Activated CD8-positive, alpha-beta T cell treated with anti-CD3 and anti-CD28 coated beads, Interleukin-2, amount 10 ng/mL, durations not matched to agents 7 days and 5 days (primary cell): Measurements from ENCODE around the gene FAM76A. TPM values are rescaled to one million over a fixed set of nuclear protein-coding genes. Genes with fewer than 3 reads are reported as not detected.
A peak's percentile ranks its signal among the peaks of the same experiment; 100 is the strongest.
"Not testable (repeated sequence)": the region's sequence is repeated elsewhere in the genome, so short reads cannot be mapped to it uniquely, and the experiment has no call there.

Experiments used
- ATAC-seq: fragments of 150-1000 bp; cut with Tn5 transposase; one replicate; pipeline ENCODE4 v1.10.0; 2021; ENCODE audit warnings: moderate library complexity
- CTCF ChIA-PET: fragments of 350-600 bp; sonication (Branson Sonifier 250); formaldehyde crosslinking; loops from one replicate; lab custom pipeline; 2021; ENCODE audit warnings: antibody characterized with exemption; lab: Charles Lee
- POLR2A ChIA-PET: fragments of 350-600 bp; sonication (Branson Sonifier 250); formaldehyde crosslinking; loops from one replicate; lab custom pipeline; 2021; ENCODE audit warnings: antibody characterized with exemption; lab: Charles Lee
- DNase-seq: peaks from one replicate; pipeline ENCODE4 v3.0.0-alpha.2; 2020
- H3K27ac Mint-ChIP-seq: one replicate; pipeline ENCODE4 v1.8.0; 2021; ENCODE audit warnings: mild to moderate bottlenecking, mixed read lengths
- H3K27me3 Mint-ChIP-seq: one replicate; pipeline ENCODE4 v1.8.0; 2021; ENCODE audit warnings: low read depth, mixed read lengths
- H3K36me3 Mint-ChIP-seq: one replicate; pipeline ENCODE4 v1.8.0; 2021; ENCODE audit warnings: low read depth, mixed read lengths
- H3K4me1 Mint-ChIP-seq: one replicate; pipeline ENCODE4 v1.8.0; 2021; ENCODE audit warnings: low read depth, mixed read lengths
- H3K4me3 Mint-ChIP-seq: one replicate; pipeline ENCODE4 v1.8.0; 2021; ENCODE audit warnings: mild to moderate bottlenecking, mixed read lengths
- H3K9me3 Mint-ChIP-seq: one replicate; pipeline ENCODE4 v1.8.0; 2022; ENCODE audit warnings: mixed read lengths; ENCODE audit not compliant: insufficient read depth
- total RNA-seq, 2 experiments: library from RNA; stranded (reverse); gene quantifications; one replicate each; pipeline ENCODE4 v1.2.3, GENCODE V29; 2021

FAM76A gene
- 10 to 100 TPM; 14.6 to 17.5 TPM for total RNA-seq

- ChIA-PET POLR2A (interaction anchor here (0.8 to 1.6 kb wide), 7 partner anchors 20 to 589 kb away, joined by 3 to 27 read pairs (median 3); partner anchors contain the start of genes ATP5IF1, PPP1R8 and STX12), CTCF (interaction anchor here (0.5 to 2.9 kb wide), 22 partner anchors 9 to 1728 kb away, joined by 3 to 37 read pairs (median 4); partner anchors contain the start of genes IFI6, PAFAH2, PPP1R8 and STX12)
- Mint-ChIP-seq H3K36me3 (peaks cover 16% of the 10 kb centered on the region), H3K27me3 (no peaks in the 10 kb centered on the region), H3K9me3 (no peaks in the 10 kb centered on the region), H3K4me3 (peak within 1 kb of the TSS; percentile 86), H3K27ac (peak within 1 kb of the TSS; percentile 93), H3K4me1 (peaks cover 21% of the 10 kb centered on the region)
- ATAC-seq (peak; percentile 94), DNase-seq (peak; percentile 100)
These were observed at the start of gene FAM76A for GRCh38 chr1:27725374-27726172. FAM76A (plus strand) TSS chr1:27725961; CDS start chr1:27726081, 120 bp downstream.

- H3K4me3 Mint-ChIP-seq: no peak overlapping the region
- H3K4me1 Mint-ChIP-seq: peaks cover 14% of the 10 kb centered on the region
- no peak for ATAC-seq
- DNase-seq: no peak
- H3K9me3 Mint-ChIP-seq: peaks cover 13% of the 10 kb centered on the region
- peaks cover 2% of the 10 kb centered on the region for H3K36me3 Mint-ChIP-seq
- H3K27me3 Mint-ChIP-seq: peaks cover 2% of the 10 kb centered on the region
- ChIA-PET POLR2A (no interaction called here), CTCF (no interaction called here)
- no peak overlapping the region for H3K27ac Mint-ChIP-seq
These were observed 49.4 kb upstream of the FAM76A start for GRCh38 chr1:27676410-27676809.

- peaks cover 5% of the 10 kb centered on the region for H3K36me3 Mint-ChIP-seq
- CTCF ChIA-PET: interaction anchor here (0.9 to 1.4 kb wide), 4 partner anchors 9 to 133 kb away, joined by 3 to 6 read pairs (median 3); no protein-coding TSS in a partner anchor
- no peak overlapping the region for H3K27ac Mint-ChIP-seq
- ATAC-seq: no peak
- DNase-seq: no peak
- H3K9me3 Mint-ChIP-seq: peaks cover 27% of the 10 kb centered on the region
- POLR2A ChIA-PET: no interaction called here
- no peak overlapping the region for H3K4me3 Mint-ChIP-seq
- peaks cover 2% of the 10 kb centered on the region for H3K27me3 Mint-ChIP-seq
- H3K4me1 Mint-ChIP-seq: no peaks in the 10 kb centered on the region
These were observed 47.0 kb upstream of the FAM76A start for GRCh38 chr1:27678747-27679146.

GRCh38 chr1:27680225-27680791 is 45.5 kb upstream of the FAM76A start:
- ATAC-seq, H3K27ac Mint-ChIP-seq, CTCF ChIA-PET, DNase-seq, H3K4me3 Mint-ChIP-seq, H3K27me3 Mint-ChIP-seq, H3K36me3 Mint-ChIP-seq, H3K4me1 Mint-ChIP-seq: not testable (repeated sequence)
- POLR2A ChIA-PET: interaction anchor here (0.5 kb wide), 1 partner anchor 540 kb away, joined by 3 read pairs; no protein-coding TSS in a partner anchor
- peaks cover 27% of the 10 kb centered on the region for H3K9me3 Mint-ChIP-seq

GRCh38 chr1:27681580-27681979 is 44.2 kb upstream of the FAM76A start:
- H3K4me1 Mint-ChIP-seq, POLR2A ChIA-PET, DNase-seq, H3K27me3 Mint-ChIP-seq, H3K36me3 Mint-ChIP-seq, H3K27ac Mint-ChIP-seq, H3K4me3 Mint-ChIP-seq, ATAC-seq, CTCF ChIA-PET: not testable (repeated sequence)
- H3K9me3 Mint-ChIP-seq: peaks cover 27% of the 10 kb centered on the region

- DNase-seq (no peak), ATAC-seq (no peak)
- Mint-ChIP-seq H3K4me1 (no peaks in the 10 kb centered on the region), H3K27me3 (peaks cover 7% of the 10 kb centered on the region), H3K36me3 (peaks cover 5% of the 10 kb centered on the region), H3K9me3 (peaks cover 27% of the 10 kb centered on the region), H3K4me3 (no peak overlapping the region), H3K27ac (no peak overlapping the region)
- CTCF ChIA-PET: interaction anchor here (2.4 kb wide), 1 partner anchor 13 kb away, joined by 9 read pairs; no protein-coding TSS in a partner anchor
- POLR2A ChIA-PET: no interaction called here
These were observed 43.3 kb upstream of the FAM76A start for GRCh38 chr1:27682351-27682944.

GRCh38 chr1:27684176-27684575 is 41.6 kb upstream of the FAM76A start:
- H3K9me3 Mint-ChIP-seq: peaks cover 23% of the 10 kb centered on the region

GRCh38 chr1:27686223-27686990 is 39.4 kb upstream of the FAM76A start:
- POLR2A ChIA-PET: interaction anchor here (1.0 kb wide), 1 partner anchor 39 kb away, joined by 3 read pairs; no protein-coding TSS in a partner anchor
- Mint-ChIP-seq H3K4me1 (peaks cover 7% of the 10 kb centered on the region), H3K27ac (no peak overlapping the region), H3K27me3 (peaks cover 10% of the 10 kb centered on the region), H3K4me3 (no peak overlapping the region), H3K36me3 (peaks cover 6% of the 10 kb centered on the region), H3K9me3 (peaks cover 13% of the 10 kb centered on the region)
- no peak for ATAC-seq
- no peak for DNase-seq
- CTCF ChIA-PET: interaction anchor here (1.1 to 2.0 kb wide), 2 partner anchors 17 to 33 kb away, joined by 3 to 5 read pairs; no protein-coding TSS in a partner anchor

More at GRCh38 chr1:27684176-27684575, 41.6 kb upstream of the FAM76A start:
- ChIA-PET CTCF (interaction anchor here (2.4 kb wide), 1 partner anchor 15 kb away, joined by 9 read pairs; no protein-coding TSS in a partner anchor), POLR2A (no interaction called here)
- Mint-ChIP-seq H3K27me3 (peaks cover 6% of the 10 kb centered on the region), H3K4me3 (no peak overlapping the region), H3K4me1 (no peaks in the 10 kb centered on the region), H3K36me3 (peaks cover 5% of the 10 kb centered on the region), H3K27ac (no peak overlapping the region)
- ATAC-seq (no peak), DNase-seq (no peak)

GRCh38 chr1:27687906-27688305 is 37.9 kb upstream of the FAM76A start:
- H3K4me1 Mint-ChIP-seq: peaks cover 7% of the 10 kb centered on the region
- peaks cover 7% of the 10 kb centered on the region for H3K9me3 Mint-ChIP-seq
- peaks cover 15% of the 10 kb centered on the region for H3K27me3 Mint-ChIP-seq
- ChIA-PET CTCF (no interaction called here), POLR2A (no interaction called here)
- peaks cover 4% of the 10 kb centered on the region for H3K36me3 Mint-ChIP-seq
- no peak overlapping the region for H3K27ac Mint-ChIP-seq
- no peak for ATAC-seq
- no peak for DNase-seq
- H3K4me3 Mint-ChIP-seq: no peak overlapping the region

- Mint-ChIP-seq H3K9me3 (peaks cover 6% of the 10 kb centered on the region), H3K4me1 (peaks cover 7% of the 10 kb centered on the region), H3K27ac (no peak overlapping the region), H3K4me3 (no peak overlapping the region), H3K36me3 (peaks cover 4% of the 10 kb centered on the region), H3K27me3 (peaks cover 18% of the 10 kb centered on the region)
- DNase-seq (no peak), ATAC-seq (no peak)
- ChIA-PET POLR2A (no interaction called here), CTCF (interaction anchor here (1.0 kb wide), 1 partner anchor 20 kb away, joined by 3 read pairs; no protein-coding TSS in a partner anchor)
These were observed 36.2 kb upstream of the FAM76A start for GRCh38 chr1:27689423-27690173.
